ENCODE measurements around the gene OR10A6.
A peak's percentile ranks its signal among the peaks of the same experiment; 100 is the strongest.

Gene OR10A6

DNA sequence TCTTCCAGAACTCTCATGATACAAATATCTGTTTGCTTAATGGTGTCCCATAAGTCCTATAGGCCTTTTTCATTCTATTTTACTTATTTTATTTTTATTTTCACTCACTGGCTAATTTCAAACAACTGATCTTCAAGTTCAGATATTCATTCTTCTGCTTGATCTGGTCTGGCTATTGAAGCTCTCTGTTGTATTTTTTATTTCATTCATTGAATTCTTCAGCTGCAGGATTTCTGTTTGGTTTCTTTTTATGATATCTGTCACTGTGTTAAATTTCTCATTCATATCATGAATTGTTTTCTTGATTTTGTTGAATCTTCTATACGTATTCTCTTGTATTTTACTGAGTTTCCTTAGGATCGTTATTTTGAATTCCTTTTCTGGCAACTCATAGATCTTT, 13.1 kb upstream of the OR10A6 start:
- no peak for DNase-seq
- TF ChIP-seq POLR2A (IDR thresholded peaks at IDR 0.05; ENCODE audit: low read length): no peak
- no peak for TF ChIP-seq GATA1 (IDR thresholded peaks at IDR 0.05; ENCODE audit: low read depth, low read length)

- no peak for DNase-seq
Measured at GRCh38 chr11:7941608-7942007, 10.5 kb upstream of the OR10A6 start, which contains the start of gene OR10A3. TSS of gene OR10A3 (minus strand) at chr11:7941708. CDS start at chr11:7939520, 2,188 bp downstream.

GRCh38 chr11:7941146-7941545, 10.1 kb upstream of the OR10A6 start:
- DNase-seq: no peak
- TF ChIP-seq POLR2A (IDR thresholded peaks at IDR 0.05; ENCODE audit: low read length) (no peak), GATA1 (IDR thresholded peaks at IDR 0.05; ENCODE audit: low read depth, low read length) (no peak)

More at GRCh38 chr11:7941608-7942007, 10.5 kb upstream of the OR10A6 start, which contains the start of gene OR10A3:
- TF ChIP-seq GATA1 (IDR thresholded peaks at IDR 0.05; ENCODE audit: low read depth, low read length) (no peak), POLR2A (IDR thresholded peaks at IDR 0.05; ENCODE audit: low read length) (no peak)

- DNase-seq: peak; percentile 30 to 38
- TF ChIP-seq POLR2A (IDR thresholded peaks at IDR 0.05; ENCODE audit: low read length) (no peak), GATA1 (IDR thresholded peaks at IDR 0.05; ENCODE audit: low read depth, low read length) (no peak)
Measured at GRCh38 chr11:7936615-7937014, 5.5 kb upstream of the OR10A6 start.

- TF ChIP-seq GATA1 (IDR thresholded peaks at IDR 0.05; ENCODE audit: low read depth, low read length): no peak
Measured at GRCh38 chr11:7927635-7928034, 3.4 kb downstream of the OR10A6 start.

GRCh38 chr11:7924536-7924935, 6.5 kb downstream of the OR10A6 start:
- TF ChIP-seq POLR2A (IDR thresholded peaks at IDR 0.05; ENCODE audit: low read length): no peak
- TF ChIP-seq GATA1 (IDR thresholded peaks at IDR 0.05; ENCODE audit: low read depth, low read length): no peak

More at GRCh38 chr11:7927635-7928034, 3.4 kb downstream of the OR10A6 start:
- DNase-seq: peak in 1 of 2 experiments; percentile 16

GRCh38 chr11:7918141-7918540, 12.9 kb downstream of the OR10A6 start:
- DNase-seq: no peak
- TF ChIP-seq GATA1 (IDR thresholded peaks at IDR 0.05; ENCODE audit: low read depth, low read length) (no peak), POLR2A (IDR thresholded peaks at IDR 0.05; ENCODE audit: low read length) (no peak)

More at GRCh38 chr11:7924536-7924935, 6.5 kb downstream of the OR10A6 start:
- DNase-seq: no peak

- TF ChIP-seq GATA1 (IDR thresholded peaks at IDR 0.05; ENCODE audit: low read depth, low read length): no peak
- TF ChIP-seq POLR2A (IDR thresholded peaks at IDR 0.05; ENCODE audit: low read length): no peak
- DNase-seq: no peak
Measured at GRCh38 chr11:7911011-7911410, 20.1 kb downstream of the OR10A6 start.

- no peak for TF ChIP-seq GATA1 (IDR thresholded peaks at IDR 0.05; ENCODE audit: low read depth, low read length)
- no peak for TF ChIP-seq POLR2A (IDR thresholded peaks at IDR 0.05; ENCODE audit: low read length)
- DNase-seq: no peak
Measured at GRCh38 chr11:7910286-7910788, 20.7 kb downstream of the OR10A6 start.

DNA sequence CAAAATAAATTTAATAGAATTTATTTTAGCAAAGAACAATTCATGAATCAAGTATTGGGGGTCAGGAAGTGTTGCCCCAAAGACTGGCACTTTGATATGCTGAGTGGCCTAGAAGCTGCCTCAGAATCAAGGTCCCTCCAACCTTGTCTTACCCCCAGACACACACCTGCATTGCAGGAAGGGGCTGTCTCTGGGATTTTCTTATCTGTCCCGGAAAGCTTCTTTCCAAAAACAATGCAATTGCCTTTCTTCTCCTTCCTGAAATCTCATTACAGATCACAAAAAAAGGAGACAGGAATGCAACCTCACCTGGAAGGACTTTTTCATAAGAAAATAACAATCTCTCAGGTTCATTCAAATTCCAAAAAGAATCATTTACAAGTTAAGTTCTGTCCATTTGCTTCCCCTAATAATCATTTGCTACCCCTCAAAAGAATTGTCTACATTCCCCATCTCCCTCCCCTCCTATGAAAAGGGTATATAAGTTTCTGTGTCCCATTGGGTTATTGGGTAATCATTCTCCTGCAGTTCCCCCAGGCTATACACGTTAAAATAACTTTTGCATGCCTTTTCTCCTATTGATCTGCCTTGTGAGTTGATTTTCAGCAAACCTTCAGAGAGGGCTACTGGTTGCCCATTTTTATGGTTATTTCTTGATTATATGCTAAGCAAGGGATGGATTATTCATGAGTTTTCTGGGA, 21.3 kb downstream of the OR10A6 start:
- no peak for TF ChIP-seq POLR2A (IDR thresholded peaks at IDR 0.05; ENCODE audit: low read length)
- no peak for TF ChIP-seq GATA1 (IDR thresholded peaks at IDR 0.05; ENCODE audit: low read depth, low read length)
- DNase-seq: no peak

DNA sequence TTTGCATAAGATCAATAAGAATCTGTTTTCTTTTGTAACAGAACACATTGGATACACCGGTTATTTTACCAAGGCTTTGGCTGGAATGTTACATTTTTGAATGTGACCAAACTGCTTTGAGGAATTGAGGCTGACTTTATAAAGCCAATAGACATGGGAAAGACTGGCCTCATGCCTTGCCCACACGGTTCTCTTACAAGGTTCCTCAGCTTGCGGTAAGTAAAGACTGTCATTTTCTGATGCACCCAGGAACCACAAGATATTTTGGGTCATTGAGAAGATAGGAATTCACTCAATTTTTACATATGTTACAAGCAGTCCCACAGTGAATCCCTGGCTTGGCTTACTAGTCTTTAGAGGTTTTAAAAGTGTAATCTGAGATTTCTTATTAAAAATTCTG, 23.9 kb downstream of the OR10A6 start:
- TF ChIP-seq GATA1 (IDR thresholded peaks at IDR 0.05; ENCODE audit: low read depth, low read length): no peak
- TF ChIP-seq POLR2A (IDR thresholded peaks at IDR 0.05; ENCODE audit: low read length): no peak

DNA sequence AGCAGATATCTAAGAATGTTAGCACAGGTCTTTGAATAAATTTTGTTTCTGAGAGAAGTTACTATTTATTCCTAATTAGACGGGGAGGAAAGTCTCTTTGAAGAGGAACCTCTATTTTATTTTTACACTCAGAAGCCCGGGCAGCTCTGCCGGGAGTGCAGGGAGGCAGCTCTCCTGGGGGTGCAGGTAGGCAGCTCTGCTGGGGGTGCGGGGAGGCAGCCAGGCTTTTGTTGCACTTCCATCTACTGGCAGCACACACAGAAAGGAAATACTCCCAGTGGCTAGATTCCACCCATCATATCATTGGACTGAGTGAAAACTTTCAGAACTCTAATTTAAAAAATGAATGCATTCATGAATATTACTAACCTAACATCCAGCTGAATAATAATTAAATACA, 24.6 kb downstream of the OR10A6 start:
- DNase-seq: no peak
- TF ChIP-seq GATA1 (IDR thresholded peaks at IDR 0.05; ENCODE audit: low read depth, low read length) (no peak), POLR2A (IDR thresholded peaks at IDR 0.05; ENCODE audit: low read length) (no peak)

More for the DNA sequence above, 23.9 kb downstream of the OR10A6 start:
- DNase-seq: no peak

DNA sequence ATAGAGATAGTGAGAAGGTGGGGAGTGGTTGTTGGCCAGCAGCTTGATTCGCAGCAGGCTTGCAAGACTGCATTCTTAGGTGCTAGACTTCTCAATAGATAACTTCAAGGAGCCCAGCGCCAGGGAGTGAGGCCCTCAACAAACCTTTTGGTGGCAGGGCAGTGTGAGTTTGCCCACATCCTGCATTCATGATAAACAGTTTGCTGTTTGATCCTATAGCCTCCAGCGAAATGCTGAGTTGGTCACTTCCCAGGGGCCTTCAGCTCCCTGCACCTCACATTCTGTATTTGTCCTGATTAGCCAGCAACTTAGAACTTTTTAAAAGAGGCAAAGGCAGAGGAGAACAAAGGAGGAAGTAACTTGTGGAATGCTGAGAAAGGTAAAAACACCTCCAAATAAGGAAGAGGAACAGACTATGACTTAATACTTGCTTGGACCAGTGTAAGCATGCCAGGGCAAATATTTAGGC, 25.1 kb downstream of the OR10A6 start:
- no peak for DNase-seq
- TF ChIP-seq GATA1 (IDR thresholded peaks at IDR 0.05; ENCODE audit: low read depth, low read length): no peak
- no peak for TF ChIP-seq POLR2A (IDR thresholded peaks at IDR 0.05; ENCODE audit: low read length)

DNA sequence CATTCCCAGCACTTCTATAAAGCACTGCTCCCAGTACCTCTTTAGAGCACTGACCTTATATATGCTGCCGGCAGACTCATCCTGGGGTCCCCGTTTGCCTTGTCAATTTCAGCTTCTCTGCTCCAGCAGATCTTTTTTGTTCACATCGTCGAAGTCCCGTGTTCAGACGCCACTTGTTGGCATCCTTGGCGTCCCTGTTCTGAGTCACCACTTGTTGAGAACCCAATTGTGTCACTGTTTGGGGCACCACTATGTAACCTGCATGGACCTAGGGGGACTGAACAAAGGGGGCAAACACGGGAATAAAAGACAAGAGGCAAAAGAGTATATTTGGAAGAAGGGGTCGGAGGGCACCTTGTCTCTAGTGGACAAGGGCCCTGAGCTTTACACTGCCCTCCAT, 25.5 kb downstream of the OR10A6 start:
- no peak for DNase-seq
- TF ChIP-seq GATA1 (IDR thresholded peaks at IDR 0.05; ENCODE audit: low read depth, low read length): no peak
- TF ChIP-seq POLR2A (IDR thresholded peaks at IDR 0.05; ENCODE audit: low read length): no peak

DNA sequence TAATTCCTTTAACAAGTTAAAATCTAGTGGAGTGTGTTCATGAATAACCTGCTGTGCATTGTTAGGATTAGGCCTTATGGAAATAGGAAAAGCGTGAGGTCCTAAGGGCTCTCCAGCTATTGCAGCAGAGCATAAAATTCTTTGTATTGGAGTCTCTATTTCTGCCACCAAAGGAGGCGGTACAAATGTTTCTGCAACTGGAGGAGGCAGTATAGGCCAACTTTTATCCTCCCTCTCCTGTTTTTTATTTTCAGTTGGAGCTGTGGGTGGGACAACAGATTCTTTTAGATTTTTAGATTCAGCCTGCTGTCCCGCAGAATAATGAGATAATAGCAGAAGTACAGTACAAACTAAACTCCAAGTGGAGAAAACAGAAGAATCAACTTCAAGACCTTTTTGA, 26.2 kb downstream of the OR10A6 start:
- no peak for DNase-seq
- TF ChIP-seq GATA1 (IDR thresholded peaks at IDR 0.05; ENCODE audit: low read depth, low read length): no peak
